Mammary epithelial cell (primary cell): ENCODE data around the gene IFITM2.

Experiments used
- CTCF ChIP-seq, 2 donors: IDR thresholded peaks in 1 of 2; conservative IDR thresholded peaks in 1 of 2; 2 replicates each; pipeline ENCODE4 v1.5.1; 2011 to 2012; ENCODE audit warnings: inconsistent platforms in 2 of 2, low read length in 2 of 2, mild to moderate bottlenecking in 2 of 2, control low read depth in 1 of 2, low read depth in 1 of 2; ENCODE audit not compliant: insufficient read depth in 1 of 2; ENCODE audit errors: extremely low read depth in 1 of 2
- EZH2 ChIP-seq: IDR thresholded peaks from 2 replicates; pipeline ENCODE4 v1.6.1; 2012; ENCODE audit warnings: low read length, inconsistent platforms, borderline replicate concordance

- TF ChIP-seq CTCF (conservative IDR thresholded peaks at IDR 0.05 in 1 of 2, IDR thresholded peaks at IDR 0.05 in 1 of 2; ENCODE audit: extremely low read depth in 1 of 2, insufficient read depth in 1 of 2, low read depth in 1 of 2, low read length in 2 of 2) (no peak), EZH2 (no peak)
Observed at GRCh38 chr11:344836-345578, 37.4 kb downstream of the IFITM2 start.
